Sigmoid colon (tissue), 7 donors: ENCODE data around the gene TFAP2D. TPM values are rescaled to one million over a fixed set of nuclear protein-coding genes. Genes with fewer than 3 reads are reported as not detected.

Experiments used
- DNase-seq: peaks from one replicate; pipeline ENCODE4 v3.0.0-alpha.2; 2019
- H3K27ac ChIP-seq, 4 donors: fragments of 200-600 bp; sonication (generic); one replicate each; pipeline ENCODE4 v1.5.1; 2016 to 2019; ENCODE audit warnings: mild to moderate bottlenecking in 1 of 4
- H3K27me3 ChIP-seq, 3 donors: fragments of 200-600 bp; sonication (generic); one replicate each; pipeline ENCODE4 v1.5.1; 2019; ENCODE audit warnings: mild to moderate bottlenecking in 1 of 3
- H3K36me3 ChIP-seq, 4 donors: fragments of 200-600 bp; sonication (generic); one replicate each; pipeline ENCODE4 v1.5.1; 2016 to 2019
- H3K4me1 ChIP-seq, 4 donors: fragments of 200-600 bp; sonication (generic); one replicate each; pipeline ENCODE4 v1.5.1; 2017 to 2019
- H3K4me3 ChIP-seq, 4 donors: fragments of 200-600 bp; sonication (generic); one replicate each; pipeline ENCODE4 v1.5.1; 2017 to 2019; ENCODE audit warnings: mild to moderate bottlenecking in 2 of 4, moderate library complexity in 1 of 4
- H3K9me3 ChIP-seq, 4 donors: fragments of 200-600 bp in 3 of 4; sonication (generic) in 3 of 4; one replicate each; pipeline versions ENCODE4 v1.5.1 to v1.6.1; 2013 to 2019
- CTCF ChIP-seq, 4 experiments: fragments of 450-650 bp in 3 of 4; fragments of 200-600 bp in 1 of 4; IDR thresholded peaks; one replicate each; pipeline ENCODE4 v1.5.1; 2016 to 2019; ENCODE audit warnings: antibody characterized with exemption in 4 of 4, mild to moderate bottlenecking in 3 of 4, moderate library complexity in 2 of 4
- EP300 ChIP-seq, 4 donors: sonication (generic); formaldehyde crosslinking; IDR thresholded peaks; one replicate each; pipeline ENCODE4 v1.6.1; 2017; ENCODE audit warnings: antibody characterized with exemption in 4 of 4
- POLR2A ChIP-seq, 2 donors: fragments of 450-650 bp; IDR thresholded peaks; one replicate each; pipeline ENCODE4 v1.6.1; 2016; ENCODE audit warnings: antibody characterized with exemption in 2 of 2, mild to moderate bottlenecking in 2 of 2, moderate library complexity in 2 of 2
- POLR2AphosphoS5 ChIP-seq, 4 donors: sonication (generic); formaldehyde crosslinking; IDR thresholded peaks; one replicate each; pipeline ENCODE4 v1.6.1; 2017; ENCODE audit warnings: antibody characterized with exemption in 4 of 4
- WGBS, 2 donors: extraction: QIAGEN DNeasy Blood & Tissue Kit; methylation state at CpG; one replicate each; pipeline ENCODE4 v1.1.7; 2013; 5-methylcytosine and 5-hydroxymethylcytosine counted together
- intact Hi-C: fragments of 100-400 bp; cut with DNase I; formaldehyde crosslinking; loops from one replicate; pipeline ENCODE4 v1.15.1; 2023
- polyA plus RNA-seq, 3 donors: library from polyadenylated mRNA; stranded (reverse); fragments of 200-250 nt; gene quantifications; one replicate each; pipeline ENCODE4 v1.2.3, GENCODE V29; 2013
- total RNA-seq, 4 donors: library from RNA; depleted of rRNA; stranded (reverse); fragments of >200 nt; gene quantifications; one replicate each; pipeline ENCODE4 v1.1.0, GENCODE V29; 2016
- donor health status: healthy with polysubstance abuse.
- donor health status: Bipolar disorder and iron deficiency.
- donor health status: healthy.

The TFAP2D gene
- total and polyA plus RNA-seq, 7 donors, result not detected

GRCh38 chr6:50744976-50745375, 31.6 kb downstream of the TFAP2D start:
- Histone ChIP-seq H3K4me3 (no peak overlapping the region), H3K4me1 (no peaks in the 10 kb centered on the region), H3K27ac (no peak overlapping the region), H3K36me3 (no peaks in the 10 kb centered on the region), H3K9me3 (no peaks in the 10 kb centered on the region), H3K27me3 (no peaks in the 10 kb centered on the region)
- TF ChIP-seq POLR2AphosphoS5 (IDR thresholded peaks at IDR 0.05), result no peak
- TF ChIP-seq POLR2A (IDR thresholded peaks at IDR 0.05), result no peak
- TF ChIP-seq CTCF (IDR thresholded peaks at IDR 0.05), result no peak
- no peak for TF ChIP-seq EP300 (IDR thresholded peaks at IDR 0.05)
- intact Hi-C loops, result no loop called here
- no peak for DNase-seq
- 70 to 78% methylated on average over 3 of the region's 3 CpGs for WGBS, 2 donors

DNA sequence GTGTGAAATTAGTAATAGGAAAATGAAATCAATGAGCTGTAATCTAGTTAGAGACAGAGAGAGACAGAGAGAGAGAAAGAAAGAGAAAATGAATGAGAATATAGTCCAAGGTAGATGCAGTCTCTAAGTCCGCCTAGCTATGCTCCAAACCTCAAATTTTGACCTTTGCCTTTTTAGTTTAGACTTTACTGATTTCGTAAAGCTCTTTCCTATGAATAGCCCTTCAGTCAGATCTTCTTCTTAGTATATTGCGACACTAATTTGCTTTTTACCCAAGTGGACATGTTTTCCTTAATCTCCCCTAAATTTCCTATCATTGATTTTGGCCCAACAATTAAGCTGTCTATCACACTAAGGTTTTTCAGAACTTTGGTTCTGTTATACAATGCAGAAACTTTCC, 49.5 kb downstream of the TFAP2D start:
- no peak for TF ChIP-seq POLR2A (IDR thresholded peaks at IDR 0.05)
- no peak for TF ChIP-seq CTCF (IDR thresholded peaks at IDR 0.05)
- TF ChIP-seq EP300 (IDR thresholded peaks at IDR 0.05), result no peak
- TF ChIP-seq POLR2AphosphoS5 (IDR thresholded peaks at IDR 0.05), result no peak
- Histone ChIP-seq H3K27me3 (no peaks in the 10 kb centered on the region), H3K27ac (no peak overlapping the region), H3K9me3 (no peaks in the 10 kb centered on the region), H3K4me3 (no peak overlapping the region), H3K4me1 (no peaks in the 10 kb centered on the region), H3K36me3 (no peaks in the 10 kb centered on the region)
- 78 to 83% methylated on average over 3 of the region's 3 CpGs for WGBS, 2 donors
- intact Hi-C loops, result no loop called here
- no peak for DNase-seq

DNA sequence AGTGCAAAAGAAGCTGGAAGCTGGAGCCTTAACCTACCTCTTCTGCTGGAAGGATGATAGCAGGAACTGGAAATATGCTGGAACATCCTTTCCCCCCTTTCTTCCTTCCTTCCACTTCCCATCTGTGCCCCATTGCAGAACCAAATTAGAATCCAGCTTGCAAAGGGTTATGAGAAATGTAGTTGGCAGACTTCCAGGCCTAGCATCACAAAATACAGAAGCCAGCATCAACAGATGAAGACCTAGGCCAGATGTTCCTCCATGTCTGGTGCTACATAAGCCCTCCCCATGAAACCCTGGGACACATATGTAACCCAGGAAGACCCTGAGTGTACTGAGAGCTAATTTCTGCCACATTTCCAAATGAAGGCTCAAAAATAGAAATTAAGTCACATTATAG, 65.4 kb downstream of the TFAP2D start:
- H3K4me1 ChIP-seq, result no peaks in the 10 kb centered on the region
- no peaks in the 10 kb centered on the region for H3K36me3 ChIP-seq
- TF ChIP-seq POLR2A (IDR thresholded peaks at IDR 0.05) (no peak), EP300 (IDR thresholded peaks at IDR 0.05) (no peak), POLR2AphosphoS5 (IDR thresholded peaks at IDR 0.05) (no peak), CTCF (IDR thresholded peaks at IDR 0.05) (no peak)
- no peak for DNase-seq
- intact Hi-C loops, result no loop called here
- H3K27me3 ChIP-seq, result no peaks in the 10 kb centered on the region
- no peak overlapping the region for H3K4me3 ChIP-seq
- H3K27ac ChIP-seq, result no peak overlapping the region
- no peaks in the 10 kb centered on the region for H3K9me3 ChIP-seq

DNA sequence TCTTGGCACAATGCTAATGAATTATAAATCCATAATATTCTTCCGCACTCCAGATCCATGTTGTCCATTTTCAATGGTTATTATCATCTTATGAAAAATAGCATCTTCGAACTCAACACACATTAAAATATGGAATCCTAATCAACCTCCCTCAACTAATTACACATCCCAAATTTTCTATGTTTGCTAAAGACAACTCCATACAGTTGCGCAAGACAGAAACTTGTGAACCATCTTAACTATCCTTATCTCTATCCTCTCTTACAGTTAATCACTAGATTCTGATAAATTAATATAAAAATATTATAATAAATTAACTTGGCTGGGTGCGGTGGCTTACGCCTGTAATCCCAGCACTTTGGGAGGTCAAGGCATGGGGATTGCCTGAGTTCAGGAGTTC, 67.1 kb downstream of the TFAP2D start:
- TF ChIP-seq POLR2A (IDR thresholded peaks at IDR 0.05) (no peak), POLR2AphosphoS5 (IDR thresholded peaks at IDR 0.05) (no peak), EP300 (IDR thresholded peaks at IDR 0.05) (no peak), CTCF (IDR thresholded peaks at IDR 0.05) (no peak)
- H3K27ac ChIP-seq, result no peak overlapping the region
- H3K27me3 ChIP-seq, result no peaks in the 10 kb centered on the region
- H3K4me1 ChIP-seq, result no peaks in the 10 kb centered on the region
- 95 to 96% methylated on average over 5 of the region's 5 CpGs for WGBS, 2 donors
- intact Hi-C loops, result no loop called here
- H3K36me3 ChIP-seq, result no peaks in the 10 kb centered on the region
- no peak overlapping the region for H3K4me3 ChIP-seq
- DNase-seq, result no peak
- H3K9me3 ChIP-seq, result no peaks in the 10 kb centered on the region

DNA sequence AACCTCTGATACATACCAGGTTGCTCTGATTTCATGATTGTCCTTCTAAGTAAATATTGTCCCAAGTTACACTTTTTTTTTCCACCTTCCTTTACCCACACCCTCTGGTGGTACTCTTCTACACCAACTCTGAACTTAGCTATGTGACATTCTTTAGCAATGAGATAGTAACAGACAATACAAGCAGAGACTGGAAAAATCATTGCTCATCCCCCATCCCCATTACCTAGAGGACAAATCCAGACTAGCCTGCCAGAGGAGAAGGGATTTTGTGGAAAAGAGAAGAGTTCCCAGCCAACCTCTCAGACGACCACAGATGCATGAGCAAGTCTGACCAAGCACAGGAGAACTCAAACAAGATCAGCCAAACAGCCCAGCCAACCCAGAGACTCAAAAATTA, 72.6 kb downstream of the TFAP2D start:
- no peaks in the 10 kb centered on the region for H3K27me3 ChIP-seq
- no peaks in the 10 kb centered on the region for H3K36me3 ChIP-seq
- no peak for DNase-seq
- no peaks in the 10 kb centered on the region for H3K4me1 ChIP-seq
- intact Hi-C loops, result no loop called here
- H3K4me3 ChIP-seq, result no peak overlapping the region
- H3K9me3 ChIP-seq, result no peaks in the 10 kb centered on the region
- 15 to 25% methylated on average over 1 of the region's 1 CpG for WGBS, 2 donors
- H3K27ac ChIP-seq, result no peak overlapping the region
- TF ChIP-seq EP300 (IDR thresholded peaks at IDR 0.05), result no peak
- no peak for TF ChIP-seq POLR2A (IDR thresholded peaks at IDR 0.05)
- no peak for TF ChIP-seq CTCF (IDR thresholded peaks at IDR 0.05)
- TF ChIP-seq POLR2AphosphoS5 (IDR thresholded peaks at IDR 0.05), result no peak
